Osteoblast (primary cell): ENCODE measurements around the gene NFE2L2. TPM values are rescaled to one million over a fixed set of nuclear protein-coding genes. Genes with fewer than 3 reads are reported as not detected.

ENCODE experiments used
- DNase-seq: peaks from one replicate; pipeline ENCODE4 v3.0.0; 2011; ENCODE audit warnings: low spot score, mixed read lengths; ENCODE audit not compliant: insufficient read length; ENCODE audit errors: missing footprints
- H2AFZ ChIP-seq: 2 replicates; pipeline ENCODE4 v1.6.0; 2011; ENCODE audit warnings: mild to moderate bottlenecking, low read length
- H3K27ac ChIP-seq: 2 replicates; pipeline ENCODE4 v1.5.1; 2011; ENCODE audit warnings: mild to moderate bottlenecking, low read depth, low read length, moderate library complexity
- H3K27me3 ChIP-seq: 2 replicates; pipeline ENCODE4 v1.6.0; 2012; ENCODE audit warnings: mild to moderate bottlenecking, control low read depth, inconsistent platforms, low read length, moderate library complexity; ENCODE audit not compliant: insufficient read depth
- H3K36me3 ChIP-seq: 2 replicates; pipeline ENCODE4 v1.5.1; 2011; ENCODE audit warnings: mild to moderate bottlenecking, low read length, control low read depth, moderate library complexity; ENCODE audit not compliant: insufficient read depth
- H3K4me1 ChIP-seq: 2 replicates; pipeline ENCODE4 v1.5.1; 2011; ENCODE audit warnings: mild to moderate bottlenecking, low read length, control low read depth, moderate library complexity; ENCODE audit not compliant: insufficient read depth
- H3K4me2 ChIP-seq: 2 replicates; pipeline ENCODE4 v1.6.0; 2011; ENCODE audit warnings: mild to moderate bottlenecking, low read length; ENCODE audit not compliant: insufficient read depth
- H3K4me3 ChIP-seq: fragments of 200-600 bp; sonication (generic); 3 replicates; pipeline ENCODE4 v1.5.1; 2012; ENCODE audit warnings: mild to moderate bottlenecking, low read length, inconsistent platforms; ENCODE audit not compliant: insufficient read depth
- H3K79me2 ChIP-seq: 2 replicates; pipeline ENCODE4 v1.6.0; 2012; ENCODE audit warnings: mild to moderate bottlenecking, low read length, control low read depth, inconsistent platforms; ENCODE audit not compliant: insufficient read depth
- H3K9me3 ChIP-seq: 2 replicates; pipeline ENCODE4 v1.5.1; 2011; ENCODE audit warnings: low read depth, low read length, control low read depth
- H4K20me1 ChIP-seq: 2 replicates; pipeline ENCODE4 v1.6.0; 2012; ENCODE audit warnings: mild to moderate bottlenecking, low read length, control low read depth; ENCODE audit not compliant: insufficient read depth
- total RNA-seq: library from RNA; depleted of rRNA; stranded (reverse); fragments of >200 nt; gene quantifications from 2 replicates; pipeline ENCODE4 v1.2.3, GENCODE V29; 2012
- TF ChIP-seq, protein P1 (sequence below): IDR thresholded peaks from 2 replicates; pipeline ENCODE4 v1.5.1; 2011; ENCODE audit warnings: mild to moderate bottlenecking, low read depth, low read length, moderate library complexity; ENCODE audit errors: extremely low read depth

The NFE2L2 gene
- total RNA-seq, 1 donor, result 91.9 TPM

DNA sequence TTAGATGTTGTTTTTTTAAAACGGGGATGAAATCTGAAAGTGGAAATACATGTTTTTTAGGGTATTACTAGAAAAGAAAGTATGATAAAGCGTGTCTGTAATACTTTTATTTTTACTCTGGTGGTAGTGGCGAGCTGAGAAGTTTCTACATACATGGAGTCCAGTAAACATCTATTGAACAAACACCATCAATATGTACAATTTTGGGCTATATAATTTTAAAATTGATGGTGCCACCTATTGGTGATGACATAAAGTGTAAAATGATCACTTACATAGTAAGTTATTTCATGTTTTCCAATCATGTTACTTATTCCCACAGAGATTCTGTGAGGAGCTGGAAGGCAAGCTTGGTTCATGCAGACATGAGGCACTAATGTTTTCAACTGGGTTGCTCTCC lies 31.5 kb upstream of the NFE2L2 start:
- TF ChIP-seq, protein P1, sequence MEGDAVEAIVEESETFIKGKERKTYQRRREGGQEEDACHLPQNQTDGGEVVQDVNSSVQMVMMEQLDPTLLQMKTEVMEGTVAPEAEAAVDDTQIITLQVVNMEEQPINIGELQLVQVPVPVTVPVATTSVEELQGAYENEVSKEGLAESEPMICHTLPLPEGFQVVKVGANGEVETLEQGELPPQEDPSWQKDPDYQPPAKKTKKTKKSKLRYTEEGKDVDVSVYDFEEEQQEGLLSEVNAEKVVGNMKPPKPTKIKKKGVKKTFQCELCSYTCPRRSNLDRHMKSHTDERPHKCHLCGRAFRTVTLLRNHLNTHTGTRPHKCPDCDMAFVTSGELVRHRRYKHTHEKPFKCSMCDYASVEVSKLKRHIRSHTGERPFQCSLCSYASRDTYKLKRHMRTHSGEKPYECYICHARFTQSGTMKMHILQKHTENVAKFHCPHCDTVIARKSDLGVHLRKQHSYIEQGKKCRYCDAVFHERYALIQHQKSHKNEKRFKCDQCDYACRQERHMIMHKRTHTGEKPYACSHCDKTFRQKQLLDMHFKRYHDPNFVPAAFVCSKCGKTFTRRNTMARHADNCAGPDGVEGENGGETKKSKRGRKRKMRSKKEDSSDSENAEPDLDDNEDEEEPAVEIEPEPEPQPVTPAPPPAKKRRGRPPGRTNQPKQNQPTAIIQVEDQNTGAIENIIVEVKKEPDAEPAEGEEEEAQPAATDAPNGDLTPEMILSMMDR, result peak; percentile 44
- H3K4me1 ChIP-seq, result peaks cover 7% of the 10 kb centered on the region
- H4K20me1 ChIP-seq, result no peaks in the 10 kb centered on the region
- peak overlapping the region; percentile 75 for H3K4me2 ChIP-seq
- peak overlapping the region; percentile 30 for H3K27ac ChIP-seq
- peak; percentile 1 for DNase-seq
- no peaks in the 10 kb centered on the region for H3K27me3 ChIP-seq
- H2AFZ ChIP-seq, result peak overlapping the region; percentile 53
- no peaks in the 10 kb centered on the region for H3K36me3 ChIP-seq
- H3K79me2 ChIP-seq, result no peaks in the 10 kb centered on the region
- peak overlapping the region; percentile 46 for H3K4me3 ChIP-seq
- H3K9me3 ChIP-seq, result no peaks in the 10 kb centered on the region

- H3K36me3 ChIP-seq, result no peaks in the 10 kb centered on the region
- H3K4me2 ChIP-seq, result peak overlapping the region; percentile 75
- TF ChIP-seq, protein P1, result no peak
- no peaks in the 10 kb centered on the region for H3K27me3 ChIP-seq
- H4K20me1 ChIP-seq, result no peaks in the 10 kb centered on the region
- DNase-seq, result peak; percentile 18
- no peaks in the 10 kb centered on the region for H3K9me3 ChIP-seq
- peak overlapping the region; percentile 46 for H3K4me3 ChIP-seq
- no peaks in the 10 kb centered on the region for H3K79me2 ChIP-seq
- peak overlapping the region; percentile 30 for H3K27ac ChIP-seq
- H3K4me1 ChIP-seq, result peaks cover 7% of the 10 kb centered on the region
- peak overlapping the region; percentile 53 for H2AFZ ChIP-seq
Measured at GRCh38 chr2:177295484-177295883, 31.0 kb upstream of the NFE2L2 start.

DNA sequence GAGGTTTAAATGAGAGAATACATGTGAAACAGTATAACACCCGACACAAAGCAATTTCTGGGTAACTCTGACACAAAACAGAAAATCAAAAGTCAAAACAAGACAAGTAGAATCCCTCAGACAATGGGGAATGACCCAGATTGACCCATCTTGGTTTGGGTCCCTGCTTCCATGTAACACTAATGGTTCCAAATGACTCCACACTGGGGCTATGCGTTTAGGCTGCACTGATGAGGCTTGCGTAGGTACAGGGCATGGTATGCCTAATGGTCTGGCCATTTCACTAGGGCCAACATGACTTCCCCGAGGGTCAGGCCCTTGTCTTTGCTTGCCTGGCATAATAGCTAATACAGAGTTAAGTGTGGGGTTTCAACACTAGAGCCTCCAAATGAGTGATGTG lies 27.2 kb upstream of the NFE2L2 start:
- Histone ChIP-seq H2AFZ (no peak overlapping the region), H3K79me2 (no peaks in the 10 kb centered on the region), H4K20me1 (no peaks in the 10 kb centered on the region), H3K4me2 (no peak overlapping the region), H3K36me3 (no peaks in the 10 kb centered on the region), H3K4me1 (peaks cover 7% of the 10 kb centered on the region), H3K9me3 (no peaks in the 10 kb centered on the region), H3K27me3 (no peaks in the 10 kb centered on the region), H3K27ac (no peak overlapping the region), H3K4me3 (no peak overlapping the region)
- no peak for DNase-seq
- TF ChIP-seq, protein P1, result no peak

DNA sequence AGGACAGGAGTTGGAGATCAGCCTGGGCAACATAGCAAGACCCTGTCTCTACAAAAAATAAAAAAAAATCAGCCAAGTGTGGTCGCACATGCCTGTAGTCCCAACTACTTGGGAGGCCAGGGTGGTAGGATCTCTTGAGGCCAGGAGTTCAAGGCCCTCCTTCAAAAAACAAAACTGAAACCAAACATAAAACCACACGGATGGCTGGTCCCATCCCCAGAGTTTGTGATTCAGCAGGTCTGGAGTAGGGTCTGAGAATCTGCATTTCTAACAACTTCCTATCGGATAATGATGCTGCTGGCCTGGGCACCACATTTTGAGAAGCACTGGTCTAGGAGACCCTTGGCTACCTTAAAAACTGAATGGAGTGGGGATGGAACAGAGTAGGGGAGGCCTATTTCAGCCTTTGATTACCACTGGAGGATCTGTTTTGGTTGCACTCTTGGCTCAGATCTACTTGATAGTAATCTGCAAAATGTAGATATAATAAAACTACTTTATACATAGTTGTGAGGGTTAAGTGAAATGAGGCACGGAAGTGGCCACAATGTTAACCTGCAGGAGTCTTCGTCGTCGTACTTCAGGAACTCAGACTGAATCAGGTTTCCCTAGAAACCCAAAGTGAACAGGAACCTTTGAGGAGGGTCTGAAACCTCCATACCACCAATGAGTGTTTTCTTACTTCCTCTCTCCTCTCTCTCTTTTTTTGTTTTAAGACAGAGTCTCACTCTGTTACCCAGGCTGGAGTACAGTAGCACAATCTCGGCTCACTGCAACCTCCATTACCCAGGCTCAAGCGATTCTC lies 25.5 kb upstream of the NFE2L2 start:
- Histone ChIP-seq H3K36me3 (no peaks in the 10 kb centered on the region), H2AFZ (no peak overlapping the region), H3K27ac (no peak overlapping the region), H4K20me1 (no peaks in the 10 kb centered on the region), H3K9me3 (no peaks in the 10 kb centered on the region), H3K4me2 (no peak overlapping the region), H3K79me2 (no peaks in the 10 kb centered on the region), H3K4me1 (no peaks in the 10 kb centered on the region), H3K4me3 (no peak overlapping the region), H3K27me3 (no peaks in the 10 kb centered on the region)
- TF ChIP-seq, protein P1, result no peak
- DNase-seq, result no peak
